CD14-positive monocyte (primary cell): ENCODE data around the gene TEX30. TPM values are rescaled to one million over a fixed set of nuclear protein-coding genes. Genes with fewer than 3 reads are reported as not detected.

Experiments
- DNase-seq, 3 donors: peaks; one replicate each; pipeline ENCODE4 v3.0.0-alpha.2; 2011 to 2022
- H2AFZ ChIP-seq: 2 replicates; pipeline ENCODE4 v1.6.0; 2012; ENCODE audit warnings: mild to moderate bottlenecking, low read depth, low read length, inconsistent platforms; ENCODE audit not compliant: insufficient read depth, poor library complexity, severe bottlenecking
- H3K27ac ChIP-seq, 2 donors: 1 replicate in 1 of 2; 2 replicates in 1 of 2; pipeline ENCODE4 v1.5.1; 2012 to 2013; ENCODE audit warnings: low read length in 2 of 2, control low read depth in 1 of 2, inconsistent platforms in 1 of 2, low read depth in 1 of 2, mild to moderate bottlenecking in 1 of 2
- H3K27me3 ChIP-seq, 2 donors: one replicate each; pipeline versions ENCODE4 v1.6.0 to v1.6.1; 2011 to 2013; ENCODE audit warnings: low read length in 2 of 2; ENCODE audit not compliant: control insufficient read depth in 2 of 2, insufficient read depth in 2 of 2
- H3K36me3 ChIP-seq, 2 donors: replicated peaks in 1 of 2; 1 replicate in 1 of 2; 2 replicates in 1 of 2; pipeline versions ENCODE4 v1.5.1 to v1.6.1; 2012 to 2013; ENCODE audit warnings: low read length in 2 of 2, control low read depth in 1 of 2, inconsistent platforms in 1 of 2, mild to moderate bottlenecking in 1 of 2; ENCODE audit not compliant: insufficient read depth in 2 of 2, control insufficient read depth in 1 of 2
- H3K4me1 ChIP-seq, 2 donors: 1 replicate in 1 of 2; 2 replicates in 1 of 2; pipeline versions ENCODE4 v1.5.1 to v1.6.1; 2012 to 2013; ENCODE audit warnings: low read length in 2 of 2, control low read depth in 1 of 2, inconsistent platforms in 1 of 2, mild to moderate bottlenecking in 1 of 2, moderate library complexity in 1 of 2; ENCODE audit not compliant: insufficient read depth in 2 of 2, control insufficient read depth in 1 of 2
- H3K4me2 ChIP-seq: replicated peaks from 2 replicates; pipeline ENCODE3; 2012; ENCODE audit warnings: low read length, moderate library complexity, mild to moderate bottlenecking; ENCODE audit not compliant: poor library complexity, severe bottlenecking; ENCODE audit errors: extremely low read depth
- H3K4me3 ChIP-seq, 3 experiments: fragments of 200-600 bp in 1 of 3; sonication (generic) in 1 of 3; replicated peaks in 1 of 3; 1 replicate in 2 of 3; 2 replicates in 1 of 3; pipeline ENCODE4 v1.5.1; 2011 to 2013; ENCODE audit warnings: low read length in 3 of 3, mild to moderate bottlenecking in 3 of 3, control low read depth in 2 of 3, low read depth in 2 of 3, inconsistent platforms in 1 of 3, moderate library complexity in 1 of 3
- H3K79me2 ChIP-seq: 2 replicates; pipeline ENCODE4 v1.6.0; 2012; ENCODE audit warnings: mild to moderate bottlenecking, control low read depth, inconsistent platforms, low read length, moderate library complexity; ENCODE audit not compliant: insufficient read depth
- H3K9ac ChIP-seq: 2 replicates; pipeline ENCODE4 v1.6.0; 2017; ENCODE audit warnings: low read length, mild to moderate bottlenecking; ENCODE audit not compliant: insufficient read depth, poor library complexity, severe bottlenecking
- H3K9me3 ChIP-seq, 2 donors: replicated peaks in 1 of 2; 1 replicate in 1 of 2; 2 replicates in 1 of 2; pipeline versions ENCODE4 v1.5.1 to v1.6.1; 2012 to 2013; ENCODE audit warnings: low read length in 2 of 2, control low read depth in 1 of 2; ENCODE audit not compliant: control insufficient read depth in 1 of 2, insufficient read depth in 1 of 2
- H4K20me1 ChIP-seq: 2 replicates; pipeline ENCODE4 v1.6.0; 2012; ENCODE audit warnings: mild to moderate bottlenecking, low read length, control low read depth, moderate library complexity; ENCODE audit not compliant: insufficient read depth
- H3K27ac Mint-ChIP-seq, 7 donors: one replicate each; pipeline ENCODE4 v1.8.0; 2020; ENCODE audit warnings: mild to moderate bottlenecking in 7 of 7, mixed read lengths in 7 of 7, moderate library complexity in 6 of 7, inconsistent platforms in 2 of 7
- H3K27me3 Mint-ChIP-seq, 3 donors: one replicate each; pipeline ENCODE4 v1.8.0; 2021 to 2022; ENCODE audit warnings: low read depth in 3 of 3, mild to moderate bottlenecking in 3 of 3, mixed read lengths in 3 of 3, moderate library complexity in 3 of 3, inconsistent platforms in 1 of 3
- H3K36me3 Mint-ChIP-seq, 2 donors: one replicate each; pipeline ENCODE4 v1.8.0; 2020; ENCODE audit warnings: mixed read lengths in 2 of 2, inconsistent platforms in 1 of 2, mild to moderate bottlenecking in 1 of 2
- H3K4me1 Mint-ChIP-seq: one replicate; pipeline ENCODE4 v1.8.0; 2020; ENCODE audit warnings: mild to moderate bottlenecking, mixed read lengths
- H3K4me3 Mint-ChIP-seq, 2 donors: one replicate each; pipeline ENCODE4 v1.8.0; 2020; ENCODE audit warnings: mild to moderate bottlenecking in 2 of 2, mixed read lengths in 2 of 2, moderate library complexity in 1 of 2
- H3K9me3 Mint-ChIP-seq, 7 donors: one replicate each; pipeline ENCODE4 v1.8.0; 2020 to 2022; ENCODE audit warnings: mixed read lengths in 7 of 7, mild to moderate bottlenecking in 6 of 7, moderate library complexity in 6 of 7, inconsistent platforms in 2 of 7
- CTCF ChIP-seq: fragments of 200-600 bp; IDR thresholded peaks from one replicate; pipeline ENCODE4 v1.8.0; 2022; ENCODE audit warnings: antibody characterized with exemption, mild to moderate bottlenecking
- WGBS: methylation state at CpG from one replicate; pipeline ENCODE4 v1.1.5; 2013; ENCODE audit warnings: missing lambda C conversion rate; ENCODE audit not compliant: insufficient coverage; 5-methylcytosine and 5-hydroxymethylcytosine counted together
- intact Hi-C, 2 donors: fragments of 100-400 bp; cut with micrococcal nuclease; formaldehyde crosslinking; loops; one replicate each; pipeline versions ENCODE4 v1.15.0 to v1.15.1; 2023
- polyA plus RNA-seq, 3 donors: library from polyadenylated mRNA; depleted of rRNA in 1 of 3; unstranded in 2 of 3; stranded (reverse) in 1 of 3; fragments of 300-500 nt in 2 of 3; fragments of >200 nt in 1 of 3; fragmentation: Illumina TruSeq in 2 of 3; gene quantifications; 1 replicate in 2 of 3; 2 replicates in 1 of 3; pipeline ENCODE4 v1.2.3, GENCODE V29; 2012 to 2021

The TEX30 gene
- polyA plus RNA-seq, 3 donors, result 2.7 to 11.3 (median 10.9) TPM

- intact Hi-C loops, result loop anchor here (5.0 to 10.0 kb wide), 3 partner anchors 76 to 187 kb away; partner anchors contain the start of genes ERCC5 (in 1 of the 2) and TPP2 (in 1 of the 2)
- no peaks in the 10 kb centered on the region for H3K9me3 Mint-ChIP-seq
- Histone ChIP-seq H3K27me3 (no peaks in the 10 kb centered on the region), H3K27ac (no peak overlapping the region), H3K79me2 (peaks cover 4% of the 10 kb centered on the region), H3K9ac (no peak overlapping the region), H2AFZ (no peak overlapping the region), H3K4me1 (peaks cover 25 to 29% of the 10 kb centered on the region in 2 donors), H3K4me2 (peak overlapping the region; percentile 91), H3K36me3 (peaks cover 0 to 7% of the 10 kb centered on the region in 2 donors), H3K9me3 (no peaks in the 10 kb centered on the region), H3K4me3 (peak overlapping the region in 1 of 3 experiments; percentile 78), H4K20me1 (no peaks in the 10 kb centered on the region)
- H3K4me3 Mint-ChIP-seq, result peak overlapping the region in 1 of 2 donors; percentile 94
- WGBS, result no CpG with 5 or more reads among the region's 6 CpGs
- H3K4me1 Mint-ChIP-seq, result peaks cover 34% of the 10 kb centered on the region
- DNase-seq, result no peak
- TF ChIP-seq CTCF, result no peak
- H3K27me3 Mint-ChIP-seq, result peaks cover 0 to 5% (median 5%) of the 10 kb centered on the region in 3 donors
- peak overlapping the region in 1 of 7 donors; percentile 20 for H3K27ac Mint-ChIP-seq
- H3K36me3 Mint-ChIP-seq, result peaks cover 7 to 11% of the 10 kb centered on the region in 2 donors
Measured at GRCh38 chr13:102771298-102772041, 2.1 kb downstream of the TEX30 start.

GRCh38 chr13:102770435-102770834 is 3.2 kb downstream of the TEX30 start:
- Mint-ChIP-seq H3K36me3 (peaks cover 13 to 15% of the 10 kb centered on the region in 2 donors), H3K27ac (no peak overlapping the region), H3K4me3 (no peak overlapping the region), H3K9me3 (no peaks in the 10 kb centered on the region), H3K4me1 (peaks cover 34% of the 10 kb centered on the region), H3K27me3 (peaks cover 0 to 5% (median 2%) of the 10 kb centered on the region in 3 donors)
- peaks cover 25 to 29% of the 10 kb centered on the region in 2 donors for H3K4me1 ChIP-seq
- intact Hi-C loops, result loop anchor here (5.0 to 10.0 kb wide), 3 partner anchors 77 to 186 kb away; partner anchors contain the start of genes ERCC5 (in 1 of the 2) and TPP2 (in 1 of the 2)
- no peak overlapping the region for H2AFZ ChIP-seq
- no peak overlapping the region for H3K9ac ChIP-seq
- no peaks in the 10 kb centered on the region for H3K9me3 ChIP-seq
- no peaks in the 10 kb centered on the region for H3K27me3 ChIP-seq
- H3K4me3 ChIP-seq, result no peak overlapping the region
- H3K79me2 ChIP-seq, result peaks cover 4% of the 10 kb centered on the region
- DNase-seq, result no peak
- TF ChIP-seq CTCF, result no peak
- peaks cover 0 to 7% of the 10 kb centered on the region in 2 donors for H3K36me3 ChIP-seq
- WGBS, result no CpG with 5 or more reads among the region's 2 CpGs
- no peak overlapping the region for H3K27ac ChIP-seq
- H4K20me1 ChIP-seq, result no peaks in the 10 kb centered on the region
- H3K4me2 ChIP-seq, result no peak overlapping the region
